HG02973 (cell line): Measurements from ENCODE around the gene NEMP2.

Experiments
- ATAC-seq: cut with Tn5 transposase; IDR thresholded peaks from one replicate; pipeline ENCODE4 v1.9.1; 2021; ENCODE audit warnings: moderate library complexity; ENCODE audit not compliant: unreplicated experiment

The NEMP2 gene

GRCh38 chr2:190561094-190561493, 26.6 kb upstream of the NEMP2 start:
- no peak for ATAC-seq

- ATAC-seq: no peak
Observed at GRCh38 chr2:190554357-190555006, 20.0 kb upstream of the NEMP2 start.

GRCh38 chr2:190553254-190553653, 18.7 kb upstream of the NEMP2 start:
- ATAC-seq: no peak

GRCh38 chr2:190551928-190552327, 17.4 kb upstream of the NEMP2 start:
- no peak for ATAC-seq

GRCh38 chr2:190550137-190550536, 15.6 kb upstream of the NEMP2 start:
- ATAC-seq: no peak

GRCh38 chr2:190547886-190548285, 13.4 kb upstream of the NEMP2 start:
- ATAC-seq: no peak

- no peak for ATAC-seq
Observed at GRCh38 chr2:190546734-190547133, 12.2 kb upstream of the NEMP2 start.

- ATAC-seq: no peak
Observed at GRCh38 chr2:190545555-190546385, 11.2 kb upstream of the NEMP2 start.

- ATAC-seq: no peak
Observed at GRCh38 chr2:190545093-190545492, 10.6 kb upstream of the NEMP2 start.

- no peak for ATAC-seq
Observed at GRCh38 chr2:190540048-190540447, 5.5 kb upstream of the NEMP2 start.

GRCh38 chr2:190538201-190538600, 3.7 kb upstream of the NEMP2 start:
- no peak for ATAC-seq

- no peak for ATAC-seq
Observed at GRCh38 chr2:190537765-190538164, 3.2 kb upstream of the NEMP2 start.

GRCh38 chr2:190535586-190535985, 1.1 kb upstream of the NEMP2 start:
- no peak for ATAC-seq

- ATAC-seq: no peak
Observed at GRCh38 chr2:190535121-190535439, 558 bp upstream of the NEMP2 start.

GRCh38 chr2:190533968-190534309, 583 bp downstream of the NEMP2 start:
- peak; percentile 23 for ATAC-seq

- no peak for ATAC-seq
Observed at GRCh38 chr2:190533175-190533967, 1.2 kb downstream of the NEMP2 start.

- ATAC-seq: no peak
Observed at GRCh38 chr2:190532581-190532980, 1.9 kb downstream of the NEMP2 start.

GRCh38 chr2:190530248-190530900, 4.1 kb downstream of the NEMP2 start:
- peak; percentile 21 for ATAC-seq

GRCh38 chr2:190529486-190530247, 4.9 kb downstream of the NEMP2 start:
- ATAC-seq: no peak

GRCh38 chr2:190528521-190529001, 6.0 kb downstream of the NEMP2 start:
- no peak for ATAC-seq
